Measurements from ENCODE around the gene UTP3. TPM values are rescaled to one million over a fixed set of nuclear protein-coding genes. Genes with fewer than 3 reads are reported as not detected.

UTP3 gene
- total RNA-seq, 1 donor from 2014 or later = 26.4 TPM

DNA sequence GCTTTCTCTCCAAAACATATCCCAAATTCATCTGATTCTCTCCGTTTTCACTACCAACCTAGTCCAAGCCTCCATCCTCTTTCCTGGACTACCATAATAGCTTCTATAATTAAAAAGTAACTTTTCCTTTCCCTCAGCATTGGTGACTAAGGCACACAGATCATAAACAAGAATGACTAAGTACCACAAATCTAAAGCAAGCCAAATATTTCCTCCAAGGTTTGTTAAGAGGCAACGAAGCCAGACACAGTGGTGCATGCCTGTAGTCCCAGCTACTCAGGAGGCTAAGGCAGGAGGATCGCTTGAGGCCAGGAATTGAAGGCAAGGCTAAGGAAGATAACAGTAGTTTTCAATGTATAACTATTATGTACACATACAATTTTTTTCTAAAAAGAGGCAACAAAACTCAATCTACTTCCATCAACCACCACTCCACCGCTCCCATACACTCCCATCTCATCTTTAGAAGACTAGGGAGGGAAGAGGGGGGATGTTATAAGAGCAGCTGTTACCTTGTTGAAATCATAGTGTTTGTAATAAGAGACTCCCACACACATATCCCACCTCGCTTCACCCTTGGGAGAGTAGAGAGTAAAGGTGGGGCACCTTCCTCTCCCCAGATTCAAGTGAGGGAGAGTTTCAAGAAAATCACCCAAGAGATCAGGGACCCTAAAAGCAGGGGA is 17.9 kb upstream of the UTP3 start:
- H3K9me3 Mint-ChIP-seq = no peaks in the 10 kb centered on the region
- no peaks in the 10 kb centered on the region for H3K4me1 Mint-ChIP-seq (ENCODE audit: unreplicated experiment)
- no peak overlapping the region for H3K27ac Mint-ChIP-seq
- no peaks in the 10 kb centered on the region for H3K36me3 Mint-ChIP-seq
- H3K4me3 Mint-ChIP-seq = no peak overlapping the region
- peaks cover 19% of the 10 kb centered on the region for H3K27me3 Mint-ChIP-seq
- DNase-seq (ENCODE audit: extremely low spot score, unreplicated experiment) = no peak
- TF ChIP-seq CTCF (conservative IDR thresholded peaks at IDR 0.05) = no peak

- no peak for TF ChIP-seq CTCF (conservative IDR thresholded peaks at IDR 0.05)
- no peak for DNase-seq (ENCODE audit: extremely low spot score, unreplicated experiment)
- Mint-ChIP-seq H3K27ac (no peak overlapping the region), H3K9me3 (no peaks in the 10 kb centered on the region), H3K27me3 (peaks cover 19% of the 10 kb centered on the region), H3K4me3 (no peak overlapping the region), H3K36me3 (no peaks in the 10 kb centered on the region), H3K4me1 (ENCODE audit: unreplicated experiment) (no peaks in the 10 kb centered on the region)
Observed at GRCh38 chr4:70671091-70671490, 17.2 kb upstream of the UTP3 start.

- Mint-ChIP-seq H3K36me3 (no peaks in the 10 kb centered on the region), H3K9me3 (no peaks in the 10 kb centered on the region), H3K4me3 (no peak overlapping the region), H3K27me3 (peaks cover 19% of the 10 kb centered on the region), H3K27ac (no peak overlapping the region), H3K4me1 (ENCODE audit: unreplicated experiment) (no peaks in the 10 kb centered on the region)
- TF ChIP-seq CTCF (conservative IDR thresholded peaks at IDR 0.05) = no peak
- no peak for DNase-seq (ENCODE audit: extremely low spot score, unreplicated experiment)
Observed at GRCh38 chr4:70674191-70674590, 14.1 kb upstream of the UTP3 start.

- H3K27ac Mint-ChIP-seq = no peak overlapping the region
- no peak for TF ChIP-seq CTCF (conservative IDR thresholded peaks at IDR 0.05)
- H3K4me1 Mint-ChIP-seq (ENCODE audit: unreplicated experiment) = no peaks in the 10 kb centered on the region
- no peaks in the 10 kb centered on the region for H3K9me3 Mint-ChIP-seq
- no peak for DNase-seq (ENCODE audit: extremely low spot score, unreplicated experiment)
- H3K27me3 Mint-ChIP-seq = peaks cover 22% of the 10 kb centered on the region
- H3K4me3 Mint-ChIP-seq = no peak overlapping the region
- H3K36me3 Mint-ChIP-seq = no peaks in the 10 kb centered on the region
Observed at GRCh38 chr4:70674731-70675130, 13.6 kb upstream of the UTP3 start.

- H3K4me3 Mint-ChIP-seq = no peak overlapping the region
- DNase-seq (ENCODE audit: extremely low spot score, unreplicated experiment) = no peak
Observed at GRCh38 chr4:70676554-70677090, 11.7 kb upstream of the UTP3 start.

More at GRCh38 chr4:70676554-70677090, 11.7 kb upstream of the UTP3 start:
- no peak overlapping the region for H3K27ac Mint-ChIP-seq
- no peaks in the 10 kb centered on the region for H3K9me3 Mint-ChIP-seq
- H3K27me3 Mint-ChIP-seq = peaks cover 8% of the 10 kb centered on the region
- TF ChIP-seq CTCF (conservative IDR thresholded peaks at IDR 0.05) = no peak
- no peaks in the 10 kb centered on the region for H3K36me3 Mint-ChIP-seq
- H3K4me1 Mint-ChIP-seq (ENCODE audit: unreplicated experiment) = no peaks in the 10 kb centered on the region

Data from type B pancreatic cell (in vitro differentiated cells).